ENCODE data around the gene NRXN3. TPM values are rescaled to one million over a fixed set of nuclear protein-coding genes. Genes with fewer than 3 reads are reported as not detected.

Gene NRXN3
- polyA plus RNA-seq, 1 experiment = 1.1 TPM

- TF ChIP-seq CTCF (IDR thresholded peaks at IDR 0.05; ENCODE audit: low read depth, low read length) = no peak
- Histone ChIP-seq H3K27ac (ENCODE audit: low read depth, low read length) (no peak overlapping the region), H3K27me3 (ENCODE audit: control insufficient read depth, insufficient read depth, low read length) (no peaks in the 10 kb centered on the region), H3K9me3 (ENCODE audit: control insufficient read depth, insufficient read depth, low read length) (no peaks in the 10 kb centered on the region), H3K4me3 (ENCODE audit: low read depth, low read length) (no peak overlapping the region)
- ChIA-PET POLR2A (no interaction called here), CTCF (interaction anchor here (0.6 kb wide), 1 partner anchor 101 kb away, joined by 3 read pairs; no protein-coding TSS in a partner anchor)
- no peak for DNase-seq (ENCODE audit: low read depth, low spot score)
Measured at GRCh38 chr14:79464468-79464867, 1294.3 kb downstream of the NRXN3 start.

DNA sequence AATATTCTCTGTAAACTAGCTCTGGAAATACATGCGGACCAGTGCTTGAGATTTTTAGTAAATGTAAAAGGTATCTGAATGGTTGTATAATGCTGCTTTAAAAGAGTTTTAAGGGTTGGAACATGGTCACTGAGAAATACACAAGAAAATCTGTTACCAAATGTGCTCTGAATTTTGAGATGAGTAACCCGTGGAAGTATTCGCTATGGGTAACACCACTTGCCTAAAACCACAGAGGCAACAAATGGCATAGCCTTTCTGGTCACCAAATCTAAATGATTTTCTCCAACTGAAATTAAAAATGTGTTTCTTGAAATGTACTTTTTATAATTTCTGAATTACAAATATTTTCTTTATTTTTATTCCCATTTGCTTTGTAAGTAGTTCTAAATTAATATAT is 1295.5 kb downstream of the NRXN3 start:
- ChIA-PET POLR2A (no interaction called here), CTCF (no interaction called here)
- no peak for DNase-seq (ENCODE audit: low read depth, low spot score)
- no peaks in the 10 kb centered on the region for H3K9me3 ChIP-seq (ENCODE audit: control insufficient read depth, insufficient read depth, low read length)
- H3K27me3 ChIP-seq (ENCODE audit: control insufficient read depth, insufficient read depth, low read length) = no peaks in the 10 kb centered on the region
- H3K4me3 ChIP-seq (ENCODE audit: low read depth, low read length) = no peak overlapping the region
- H3K27ac ChIP-seq (ENCODE audit: low read depth, low read length) = no peak overlapping the region
- no peak for TF ChIP-seq CTCF (IDR thresholded peaks at IDR 0.05; ENCODE audit: low read depth, low read length)

- H3K27me3 ChIP-seq (ENCODE audit: control insufficient read depth, insufficient read depth, low read length) = no peaks in the 10 kb centered on the region
- no peak overlapping the region for H3K27ac ChIP-seq (ENCODE audit: low read depth, low read length)
- ChIA-PET POLR2A (no interaction called here), CTCF (no interaction called here)
- H3K9me3 ChIP-seq (ENCODE audit: control insufficient read depth, insufficient read depth, low read length) = no peaks in the 10 kb centered on the region
- no peak for DNase-seq (ENCODE audit: low read depth, low spot score)
- no peak for TF ChIP-seq CTCF (IDR thresholded peaks at IDR 0.05; ENCODE audit: low read depth, low read length)
- H3K4me3 ChIP-seq (ENCODE audit: low read depth, low read length) = no peak overlapping the region
Measured at GRCh38 chr14:79466938-79467527, 1296.9 kb downstream of the NRXN3 start.

DNA sequence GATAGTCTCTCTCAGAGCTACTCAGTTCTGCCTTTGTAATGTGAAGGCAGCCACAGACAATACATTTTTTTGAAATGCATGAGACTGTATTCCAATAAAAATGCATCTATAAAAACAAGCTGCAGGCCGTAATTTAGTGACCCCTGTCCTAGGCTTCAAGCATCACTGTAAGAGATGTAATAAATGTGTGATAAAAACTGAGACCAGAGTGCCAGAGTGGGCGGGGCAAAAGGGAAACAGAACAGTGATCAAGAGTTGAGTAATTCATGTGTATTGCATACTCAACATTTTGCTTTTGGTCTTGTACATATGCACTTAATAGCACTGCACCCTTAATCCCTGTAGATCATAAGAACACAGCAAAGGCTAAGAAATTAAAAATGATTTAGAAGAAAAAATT is 1297.7 kb downstream of the NRXN3 start:
- TF ChIP-seq CTCF (IDR thresholded peaks at IDR 0.05; ENCODE audit: low read depth, low read length) = no peak
- DNase-seq (ENCODE audit: low read depth, low spot score) = no peak
- Histone ChIP-seq H3K27ac (ENCODE audit: low read depth, low read length) (no peak overlapping the region), H3K9me3 (ENCODE audit: control insufficient read depth, insufficient read depth, low read length) (no peaks in the 10 kb centered on the region), H3K4me3 (ENCODE audit: low read depth, low read length) (no peak overlapping the region), H3K27me3 (ENCODE audit: control insufficient read depth, insufficient read depth, low read length) (no peaks in the 10 kb centered on the region)
- CTCF ChIA-PET = no interaction called here
- POLR2A ChIA-PET = no interaction called here

DNA sequence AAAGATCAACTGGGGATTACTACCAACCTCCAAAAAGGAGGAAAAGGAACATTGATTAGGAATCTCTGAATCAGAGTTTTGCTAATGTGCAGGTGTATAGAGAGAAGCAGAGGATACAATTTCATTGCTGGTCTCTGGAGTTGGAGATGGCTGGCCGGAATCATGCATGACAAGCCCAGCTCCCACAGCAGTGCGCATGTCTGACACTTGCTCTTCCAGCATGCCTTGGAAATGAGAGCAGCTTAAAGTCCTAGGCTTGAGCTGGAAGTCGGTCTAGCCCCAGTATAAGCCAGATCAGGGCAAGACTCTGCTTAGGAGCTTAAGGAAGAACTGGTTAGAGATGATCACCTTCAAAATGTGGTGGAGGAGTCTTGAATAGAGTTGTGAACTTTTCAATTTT is 1298.3 kb downstream of the NRXN3 start:
- H3K27me3 ChIP-seq (ENCODE audit: control insufficient read depth, insufficient read depth, low read length) = no peaks in the 10 kb centered on the region
- no peak for TF ChIP-seq CTCF (IDR thresholded peaks at IDR 0.05; ENCODE audit: low read depth, low read length)
- no peaks in the 10 kb centered on the region for H3K9me3 ChIP-seq (ENCODE audit: control insufficient read depth, insufficient read depth, low read length)
- no peak overlapping the region for H3K27ac ChIP-seq (ENCODE audit: low read depth, low read length)
- no peak overlapping the region for H3K4me3 ChIP-seq (ENCODE audit: low read depth, low read length)
- CTCF ChIA-PET = no interaction called here
- POLR2A ChIA-PET = no interaction called here
- DNase-seq (ENCODE audit: low read depth, low spot score) = no peak

Measured in AG04450 (cell line).